HG03064 (cell line): ENCODE results near the gene DRICH1.
"Not testable (repeated sequence)": the region's sequence is repeated elsewhere in the genome, so short reads cannot be mapped to it uniquely, and the experiment has no call there.

Source experiments
- ATAC-seq: cut with Tn5 transposase; IDR thresholded peaks from one replicate; pipeline ENCODE4 v1.9.1; 2021; ENCODE audit warnings: low read depth; ENCODE audit not compliant: unreplicated experiment

The DRICH1 gene

GRCh38 chr22:23570681-23571080 lies 61.4 kb downstream of the DRICH1 start:
- no peak for ATAC-seq

GRCh38 chr22:23569716-23570115 lies 62.4 kb downstream of the DRICH1 start:
- ATAC-seq = no peak

GRCh38 chr22:23569291-23569690 lies 62.8 kb downstream of the DRICH1 start:
- ATAC-seq = no peak

GRCh38 chr22:23566705-23567475 lies 65.2 kb downstream of the DRICH1 start:
- ATAC-seq = no peak

GRCh38 chr22:23565915-23566704 lies 66.0 kb downstream of the DRICH1 start:
- ATAC-seq = no peak

GRCh38 chr22:23565305-23565914 lies 66.7 kb downstream of the DRICH1 start:
- no peak for ATAC-seq

GRCh38 chr22:23564276-23564675 lies 67.8 kb downstream of the DRICH1 start:
- ATAC-seq = no peak

- ATAC-seq = no peak
These were observed 69.0 kb downstream of the DRICH1 start for GRCh38 chr22:23563111-23563510.

- no peak for ATAC-seq
These were observed 69.9 kb downstream of the DRICH1 start for GRCh38 chr22:23562186-23562585.

- ATAC-seq = not testable (repeated sequence)
These were observed 71.1 kb downstream of the DRICH1 start for GRCh38 chr22:23561025-23561510.

GRCh38 chr22:23560215-23560614 lies 71.9 kb downstream of the DRICH1 start:
- not testable (repeated sequence) for ATAC-seq
